Measurements from ENCODE around the gene FAAP20. TPM values are rescaled to one million over a fixed set of nuclear protein-coding genes. Genes with fewer than 3 reads are reported as not detected.
A peak's percentile ranks its signal among the peaks of the same experiment; 100 is the strongest.

The FAAP20 gene
- total and polyA plus RNA-seq, 9 of the 15 experiments (the other 6 are each of a cell fraction or from before 2014, with no cell fraction given): 0.58 to 143 (median 9.9) TPM

- TF ChIP-seq EP400 (IDR thresholded peaks at IDR 0.05): peak; percentile 93
- TF ChIP-seq NFRKB (IDR thresholded peaks at IDR 0.05; ENCODE audit: low read depth): peak; percentile 44; the same call in 1 of the 2 replicates
- TF ChIP-seq ZNF507 (tag; conservative IDR thresholded peaks at IDR 0.05): no peak
- peak; percentile 95 to 96 for TF ChIP-seq E2F6 (IDR thresholded peaks at IDR 0.05; ENCODE audit: borderline replicate concordance in 1 of 2, extremely low read depth in 1 of 2, insufficient read depth in 1 of 2, insufficient read length in 1 of 2, low read depth in 1 of 2, low read length in 1 of 2, poor library complexity in 1 of 2, severe bottlenecking in 1 of 2)
- TF ChIP-seq SMARCC2 (IDR thresholded peaks at IDR 0.05; ENCODE audit: low read depth): 0 out of 2 replicates have a peak, but pooled peaks have one; percentile 42
- TF ChIP-seq ZNF589 (CRISPR knock-in tag; IDR thresholded peaks at IDR 0.05; ENCODE audit: low read depth): no peak
- TF ChIP-seq TFAP4 (CRISPR knock-in tag; IDR thresholded peaks at IDR 0.05; ENCODE audit: borderline replicate concordance): peak; percentile 87
- 0 out of 2 replicates have a peak, but pooled peaks have one; percentile 5 for TF ChIP-seq ZNF263 (CRISPR knock-in tag; IDR thresholded peaks at IDR 0.05; ENCODE audit: borderline replicate concordance)
- TF ChIP-seq NFE2L1 (tag; IDR thresholded peaks at IDR 0.05; ENCODE audit: borderline replicate concordance, low read depth): no peak
- no peak for TF ChIP-seq NFIX (CRISPR knock-in tag; IDR thresholded peaks at IDR 0.05; ENCODE audit: low read depth)
- TF ChIP-seq KLF6 (CRISPR knock-in tag; IDR thresholded peaks at IDR 0.05; ENCODE audit: borderline replicate concordance): peak; percentile 67; the same call in 1 of the 2 replicates
- peak; percentile 44 for TF ChIP-seq CBFA2T3 (IDR thresholded peaks at IDR 0.05)
- no peak for TF ChIP-seq STAT5B (CRISPR knock-in tag; IDR thresholded peaks at IDR 0.05)
- peak in 1 of 2 experiments; percentile 77; a peak in 2 of 4 replicates for TF ChIP-seq HDAC1 (IDR thresholded peaks at IDR 0.05)
- TF ChIP-seq ARID4B (CRISPR knock-in tag; IDR thresholded peaks at IDR 0.05): peak; percentile 91
Observed at GRCh38 chr1:2199042-2199810, 4.7 kb upstream of the FAAP20 start (continued).
